ENCODE data around the gene KIF23. TPM values are rescaled to one million over a fixed set of nuclear protein-coding genes. Genes with fewer than 3 reads are reported as not detected.

The KIF23 gene
- total and polyA plus RNA-seq, 2 of the 4 experiments (the other 2 are of a cell fraction), result 37.7 to 56.1 TPM

DNA sequence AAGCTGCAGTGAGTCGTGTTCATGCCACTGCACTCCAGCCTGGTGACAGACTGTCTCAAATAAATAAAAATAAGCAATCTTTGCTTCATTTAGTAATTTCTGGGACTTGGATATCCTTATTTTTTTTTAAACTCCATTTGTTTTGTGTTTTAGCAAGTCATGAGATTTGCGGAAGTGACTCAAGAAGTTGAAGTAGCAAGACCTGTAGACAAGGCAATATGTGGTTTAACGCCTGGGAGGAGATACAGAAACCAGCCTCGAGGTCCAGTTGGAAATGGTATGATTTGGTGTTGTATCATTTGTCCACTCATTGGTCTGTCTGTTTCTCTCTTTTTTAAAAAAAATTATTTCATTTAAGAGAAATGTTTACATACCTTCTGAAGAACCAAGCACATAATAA lies 21.8 kb downstream of the KIF23 start:
- Histone ChIP-seq H3K18ac (ENCODE audit: low read depth, low read length) (no peak overlapping the region), H3K9me1 (ENCODE audit: insufficient read depth, low read length) (peaks cover 6% of the 10 kb centered on the region), H3K79me1 (ENCODE audit: low read depth in 1 of 2, low read length in 2 of 2) (peaks cover 19 to 57% of the 10 kb centered on the region in 2 experiments), H2BK5ac (ENCODE audit: low read depth, low read length, poor library complexity, severe bottlenecking) (no peak overlapping the region), H2AK9ac (replicated peaks; ENCODE audit: low read depth, low read length, poor library complexity) (no peak overlapping the region), H3K27me3 (ENCODE audit: control insufficient read depth, insufficient read depth, low read length) (no peaks in the 10 kb centered on the region), H4K8ac (ENCODE audit: low read depth in 2 of 2, low read length in 2 of 2) (no peak overlapping the region), H3K4me1 (ENCODE audit: control insufficient read depth, insufficient read depth, low read length) (no peaks in the 10 kb centered on the region), H3K27ac (ENCODE audit: insufficient read depth, low read length) (no peak overlapping the region), H2AFZ (replicated peaks; ENCODE audit: low read length, poor library complexity) (no peak overlapping the region), H3K56ac (ENCODE audit: extremely low read depth, insufficient read depth, low read length) (no peak overlapping the region), H3K14ac (replicated peaks; ENCODE audit: low read depth, low read length) (no peak overlapping the region), H3K23ac (ENCODE audit: low read depth, low read length) (no peak overlapping the region), H2BK15ac (ENCODE audit: low read depth, low read length) (no peak overlapping the region), H3K9me3 (ENCODE audit: control insufficient read depth, insufficient read depth, low read length) (no peaks in the 10 kb centered on the region), H3K4me3 (ENCODE audit: insufficient read depth, low read depth, low read length) (no peak overlapping the region), H2AK5ac (ENCODE audit: low read depth, low read length) (no peak overlapping the region), H3K9ac (ENCODE audit: low read depth, low read length) (no peak overlapping the region), H4K5ac (ENCODE audit: low read depth, low read length) (no peak overlapping the region), H3K4ac (ENCODE audit: low read depth, low read length) (no peak overlapping the region), H2BK20ac (ENCODE audit: low read depth, low read length) (no peak overlapping the region), H4K20me1 (ENCODE audit: insufficient read depth, low read length) (no peaks in the 10 kb centered on the region), H3K36me3 (ENCODE audit: control insufficient read depth, insufficient read depth, low read length) (peaks cover 11% of the 10 kb centered on the region), H2BK120ac (ENCODE audit: low read depth, low read length) (no peak overlapping the region), H4K91ac (ENCODE audit: insufficient read depth, low read depth, low read length) (no peak overlapping the region), H3K4me2 (ENCODE audit: low read depth, low read length) (no peak overlapping the region)
- CTCF ChIA-PET, result no interaction called here
- no peak for ATAC-seq (ENCODE audit: low read depth)
- POLR2A ChIA-PET (ENCODE audit: unreplicated experiment), result no interaction called here
- in situ Hi-C loops (cut with MboI; ENCODE audit: low sequenced_read_pairs) (no loop called here), dilution Hi-C loops (cut with HindIII; ENCODE audit: low sequenced_read_pairs, unreplicated experiment) (no loop called here), intact Hi-C loops (cut with micrococcal nuclease) (no loop called here)
- BruUV-seq (replicated peaks), result no TSS peak
- no CpG with 5 or more reads among the region's 4 CpGs for WGBS, 2 experiments (ENCODE audit: extremely low coverage in 2 of 2, insufficient read length in 1 of 2)
- TF ChIP-seq, protein P1, sequence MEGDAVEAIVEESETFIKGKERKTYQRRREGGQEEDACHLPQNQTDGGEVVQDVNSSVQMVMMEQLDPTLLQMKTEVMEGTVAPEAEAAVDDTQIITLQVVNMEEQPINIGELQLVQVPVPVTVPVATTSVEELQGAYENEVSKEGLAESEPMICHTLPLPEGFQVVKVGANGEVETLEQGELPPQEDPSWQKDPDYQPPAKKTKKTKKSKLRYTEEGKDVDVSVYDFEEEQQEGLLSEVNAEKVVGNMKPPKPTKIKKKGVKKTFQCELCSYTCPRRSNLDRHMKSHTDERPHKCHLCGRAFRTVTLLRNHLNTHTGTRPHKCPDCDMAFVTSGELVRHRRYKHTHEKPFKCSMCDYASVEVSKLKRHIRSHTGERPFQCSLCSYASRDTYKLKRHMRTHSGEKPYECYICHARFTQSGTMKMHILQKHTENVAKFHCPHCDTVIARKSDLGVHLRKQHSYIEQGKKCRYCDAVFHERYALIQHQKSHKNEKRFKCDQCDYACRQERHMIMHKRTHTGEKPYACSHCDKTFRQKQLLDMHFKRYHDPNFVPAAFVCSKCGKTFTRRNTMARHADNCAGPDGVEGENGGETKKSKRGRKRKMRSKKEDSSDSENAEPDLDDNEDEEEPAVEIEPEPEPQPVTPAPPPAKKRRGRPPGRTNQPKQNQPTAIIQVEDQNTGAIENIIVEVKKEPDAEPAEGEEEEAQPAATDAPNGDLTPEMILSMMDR (conservative IDR thresholded peaks at IDR 0.05; ENCODE audit: low read depth, low read length), result no peak
- no peak for TF ChIP-seq CHD1 (IDR thresholded peaks at IDR 0.05; ENCODE audit: low read depth, low read length)
- TF ChIP-seq, protein P2, sequence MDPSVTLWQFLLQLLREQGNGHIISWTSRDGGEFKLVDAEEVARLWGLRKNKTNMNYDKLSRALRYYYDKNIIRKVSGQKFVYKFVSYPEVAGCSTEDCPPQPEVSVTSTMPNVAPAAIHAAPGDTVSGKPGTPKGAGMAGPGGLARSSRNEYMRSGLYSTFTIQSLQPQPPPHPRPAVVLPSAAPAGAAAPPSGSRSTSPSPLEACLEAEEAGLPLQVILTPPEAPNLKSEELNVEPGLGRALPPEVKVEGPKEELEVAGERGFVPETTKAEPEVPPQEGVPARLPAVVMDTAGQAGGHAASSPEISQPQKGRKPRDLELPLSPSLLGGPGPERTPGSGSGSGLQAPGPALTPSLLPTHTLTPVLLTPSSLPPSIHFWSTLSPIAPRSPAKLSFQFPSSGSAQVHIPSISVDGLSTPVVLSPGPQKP (IDR thresholded peaks at IDR 0.05; ENCODE audit: borderline replicate concordance, low read depth, low read length), result no peak
- no peak for TF ChIP-seq MXI1 (IDR thresholded peaks at IDR 0.05; ENCODE audit: borderline replicate concordance, low read depth, low read length)
- no peak for TF ChIP-seq MAFK (IDR thresholded peaks at IDR 0.05; ENCODE audit: low read depth, low read length)
- TF ChIP-seq BHLHE40 (IDR thresholded peaks at IDR 0.05; ENCODE audit: low read depth, low read length), result no peak
- TF ChIP-seq MAZ (IDR thresholded peaks at IDR 0.05; ENCODE audit: borderline replicate concordance, low read depth, low read length), result no peak
- TF ChIP-seq RCOR1 (IDR thresholded peaks at IDR 0.05; ENCODE audit: insufficient replicate concordance, low read length), result no peak
- TF ChIP-seq, protein P3, sequence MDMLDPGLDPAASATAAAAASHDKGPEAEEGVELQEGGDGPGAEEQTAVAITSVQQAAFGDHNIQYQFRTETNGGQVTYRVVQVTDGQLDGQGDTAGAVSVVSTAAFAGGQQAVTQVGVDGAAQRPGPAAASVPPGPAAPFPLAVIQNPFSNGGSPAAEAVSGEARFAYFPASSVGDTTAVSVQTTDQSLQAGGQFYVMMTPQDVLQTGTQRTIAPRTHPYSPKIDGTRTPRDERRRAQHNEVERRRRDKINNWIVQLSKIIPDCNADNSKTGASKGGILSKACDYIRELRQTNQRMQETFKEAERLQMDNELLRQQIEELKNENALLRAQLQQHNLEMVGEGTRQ (IDR thresholded peaks at IDR 0.05; ENCODE audit: low read depth, low read length), result no peak
- TF ChIP-seq FOS (IDR thresholded peaks at IDR 0.05; ENCODE audit: low read depth, low read length), result no peak
- TF ChIP-seq POLR2A (IDR thresholded peaks at IDR 0.05; ENCODE audit: low read depth, low read length), result no peak
- TF ChIP-seq CEBPB (IDR thresholded peaks at IDR 0.05; ENCODE audit: low read depth, low read length), result no peak
- no peak for TF ChIP-seq NFE2L2 (IDR thresholded peaks at IDR 0.05; ENCODE audit: low read depth, low read length)
- TF ChIP-seq RAD21 (IDR thresholded peaks at IDR 0.05; ENCODE audit: low read length), result no peak
- no peak for TF ChIP-seq RFX5 (IDR thresholded peaks at IDR 0.05; ENCODE audit: low read depth, low read length)
- no peak for DNase-seq

Data from IMR-90 (cell line).